NB4 (cell line): ENCODE data around the gene NOL3.

Source experiments
- CTCF ChIP-seq: IDR thresholded peaks from one replicate; pipeline ENCODE4 v1.5.1; 2012; ENCODE audit warnings: low read depth, low read length
- MAX ChIP-seq: IDR thresholded peaks from 2 replicates; pipeline ENCODE4 v1.6.1; 2011; ENCODE audit warnings: low read depth, low read length
- MYC ChIP-seq: IDR thresholded peaks from 2 replicates; pipeline ENCODE4 v1.6.1; 2011; ENCODE audit warnings: low read depth, low read length
- POLR2A ChIP-seq: IDR thresholded peaks from 2 replicates; pipeline ENCODE4 v1.6.1; 2011; ENCODE audit warnings: mild to moderate bottlenecking; ENCODE audit not compliant: insufficient read length; ENCODE audit errors: extremely low read depth

DNA sequence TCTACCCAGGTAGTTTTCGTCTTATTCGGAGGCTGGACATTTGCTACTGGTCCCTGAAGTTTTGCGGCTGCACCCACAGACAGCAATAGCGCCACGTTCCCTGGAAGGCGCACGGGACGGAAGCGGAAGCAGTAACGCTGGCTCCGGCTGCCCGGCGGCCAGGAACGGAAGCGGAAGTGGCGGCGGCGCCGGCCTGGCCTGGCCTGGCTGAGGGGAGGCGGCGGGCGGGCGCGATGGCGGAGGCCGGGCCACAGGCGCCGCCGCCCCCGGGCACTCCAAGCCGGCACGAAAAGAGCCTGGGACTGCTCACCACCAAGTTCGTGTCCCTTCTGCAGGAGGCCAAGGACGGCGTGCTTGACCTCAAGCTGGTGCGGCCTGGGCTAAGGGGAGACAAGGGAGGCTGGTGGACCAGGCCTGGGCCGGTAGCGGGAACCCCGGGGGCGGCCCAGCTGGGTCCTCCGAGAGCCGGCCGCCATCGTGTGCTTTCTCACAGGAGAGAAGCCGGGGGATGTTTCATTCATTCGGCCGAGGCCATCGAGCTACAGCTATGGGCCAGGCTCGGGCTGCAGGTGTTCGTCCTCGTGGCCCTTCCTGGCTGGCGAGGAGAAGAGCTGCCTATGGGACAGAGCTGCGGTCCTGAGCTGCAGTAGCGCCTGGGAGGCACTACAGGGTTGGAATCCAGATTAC lies 21.8 kb downstream of the NOL3 start, which contains the start of gene E2F4:
- TF ChIP-seq CTCF, result no peak
- TF ChIP-seq MYC, result peak; percentile 44; the same call in 1 of the 2 replicates
- TF ChIP-seq POLR2A, result peak; percentile 52
- TF ChIP-seq MAX, result peak; percentile 48
